GM12878 (cell line): ENCODE results near the gene PSENEN. TPM values are rescaled to one million over a fixed set of nuclear protein-coding genes. Genes with fewer than 3 reads are reported as not detected.

Source experiments
- ATAC-seq: fragments of 200-7000 bp; cut with Tn5 transposase; 3 replicates; pipeline ENCODE4 v1.9.1; 2020; ENCODE audit warnings: mild to moderate bottlenecking, moderate library complexity
- BruUV-seq: library from RNA; stranded (reverse); fragments of 400-500 nt; replicated peaks from 2 replicates; lab custom pipeline; 2021; lab: Mats Ljungman, UMichigan
- CTCF ChIA-PET: fragments of 300-600 bp; sonication (Branson Sonifier 250); formaldehyde crosslinking; extraction: SDS; loops from one replicate; lab custom pipeline; 2021; ENCODE audit warnings: inconsistent platforms; lab: Yijun Ruan, JAX
- POLR2A ChIA-PET: fragments of 350-600 bp; formaldehyde crosslinking; extraction: SDS; loops from one replicate; lab custom pipeline; 2021; ENCODE audit warnings: inconsistent platforms; lab: Charles Lee
- RAD21 ChIA-PET: fragments of 300-600 bp; sonication (Branson Sonifier 250); formaldehyde crosslinking; loops from one replicate; lab custom pipeline; 2023; ENCODE audit warnings: antibody characterized with exemption; ENCODE audit not compliant: unreplicated experiment; lab: Charles Lee
- SMC1A ChIA-PET: fragments of 300-600 bp; sonication (Branson Sonifier 250); formaldehyde crosslinking; loops from one replicate; lab custom pipeline; 2023; ENCODE audit not compliant: unreplicated experiment, uncharacterized antibody; lab: Charles Lee
- DNase-seq: peaks from one replicate; pipeline ENCODE4 v3.0.0-alpha.2; 2011; ENCODE audit warnings: low read depth, low spot score
- FAIRE-seq: peaks from 3 replicates; lab custom pipeline; 2011; peaks lifted over from hg19 to GRCh38; lab: Jason Lieb, UNC
- H2AFZ ChIP-seq: 2 replicates; pipeline ENCODE4 v1.6.0; 2011; ENCODE audit warnings: low read depth, low read length, control low read depth; ENCODE audit not compliant: control insufficient read depth
- H3K27ac ChIP-seq: 2 replicates; pipeline ENCODE4 v1.5.1; 2011; ENCODE audit warnings: control low read depth; ENCODE audit not compliant: control insufficient read depth, insufficient read depth
- H3K27me3 ChIP-seq, 2 experiments: replicated peaks in 1 of 2; 2 replicates each; pipeline versions ENCODE4 v1.6.0 to v1.6.1; 2011; ENCODE audit warnings: low read length in 1 of 2; ENCODE audit not compliant: control insufficient read depth in 2 of 2, insufficient read depth in 2 of 2
- H3K36me3 ChIP-seq, 2 experiments: 2 replicates each; pipeline ENCODE4 v1.5.1; 2011; ENCODE audit warnings: low read length in 1 of 2; ENCODE audit not compliant: control insufficient read depth in 2 of 2, insufficient read depth in 2 of 2
- H3K4me1 ChIP-seq: 2 replicates; pipeline ENCODE4 v1.6.1; 2011; ENCODE audit warnings: mild to moderate bottlenecking, low read length, moderate library complexity, mixed read lengths; ENCODE audit not compliant: control insufficient read depth, insufficient read depth
- H3K4me2 ChIP-seq: 2 replicates; pipeline ENCODE4 v1.6.0; 2011; ENCODE audit warnings: control low read depth; ENCODE audit not compliant: control insufficient read depth, insufficient read depth
- H3K4me3 ChIP-seq: fragments of 200-600 bp; sonication (generic); 2 replicates; pipeline ENCODE4 v1.5.1; 2016
- H3K79me2 ChIP-seq: 2 replicates; pipeline ENCODE4 v1.6.0; 2011; ENCODE audit warnings: low read length; ENCODE audit not compliant: control insufficient read depth, insufficient read depth
- H3K9ac ChIP-seq: 2 replicates; pipeline ENCODE4 v1.8.0; 2011; ENCODE audit warnings: low read length, control low read depth, mixed read lengths; ENCODE audit not compliant: control insufficient read depth, insufficient read depth
- H3K9me3 ChIP-seq: replicated peaks from 3 replicates; pipeline ENCODE4 v1.5.1; 2011; ENCODE audit warnings: mild to moderate bottlenecking, low read length; ENCODE audit not compliant: control insufficient read depth, insufficient read depth
- H4K20me1 ChIP-seq: 2 replicates; pipeline ENCODE4 v1.6.0; 2011; ENCODE audit not compliant: control insufficient read depth, insufficient read depth
- ATF2 ChIP-seq: IDR thresholded peaks from 2 replicates; pipeline ENCODE4 v1.6.1; 2012; ENCODE audit warnings: low read length, inconsistent platforms
- EZH2 ChIP-seq: IDR thresholded peaks from 2 replicates; pipeline ENCODE4 v1.6.1; 2012; ENCODE audit warnings: low read depth, mild to moderate bottlenecking, control low read depth, inconsistent platforms, low read length, borderline replicate concordance; ENCODE audit not compliant: control insufficient read depth
- IKZF1 ChIP-seq: fragments of 450-650 bp; conservative IDR thresholded peaks from 2 replicates; pipeline ENCODE4 v1.6.1; 2017; ENCODE audit warnings: antibody characterized with exemption, mild to moderate bottlenecking
- IKZF2 ChIP-seq, 2 experiments: fragments of 450-650 bp; IDR thresholded peaks; 2 replicates each; pipeline ENCODE4 v1.6.1; 2017; ENCODE audit warnings: mild to moderate bottlenecking in 2 of 2, moderate library complexity in 2 of 2
- IRF4 ChIP-seq: IDR thresholded peaks from 2 replicates; pipeline ENCODE4 v1.6.1; 2011; ENCODE audit warnings: low read depth, low read length
- KLF5 ChIP-seq: fragments of 450-650 bp; IDR thresholded peaks from 2 replicates; pipeline ENCODE4 v1.6.1; 2014; ENCODE audit warnings: mild to moderate bottlenecking; ENCODE audit not compliant: partially characterized antibody
- MEF2B ChIP-seq: fragments of 450-650 bp; IDR thresholded peaks from 2 replicates; pipeline ENCODE4 v1.6.1; 2018; ENCODE audit warnings: mild to moderate bottlenecking, moderate library complexity; ENCODE audit not compliant: partially characterized antibody, poor library complexity, severe bottlenecking
- MTA2 ChIP-seq: fragments of 450-650 bp; IDR thresholded peaks from 2 replicates; pipeline ENCODE4 v1.6.1; 2016; ENCODE audit warnings: low read depth, mild to moderate bottlenecking, moderate library complexity
- NBN ChIP-seq: fragments of 450-650 bp; IDR thresholded peaks from 2 replicates; pipeline ENCODE4 v1.6.1; 2016
- NR2C2 ChIP-seq: IDR thresholded peaks from 2 replicates; pipeline ENCODE4 v1.6.1; 2011; ENCODE audit warnings: borderline replicate concordance, low read depth; ENCODE audit not compliant: control insufficient read depth, insufficient read length
- NR2F1 ChIP-seq: fragments of 450-650 bp; conservative IDR thresholded peaks from 2 replicates; pipeline ENCODE4 v1.6.1; 2017; ENCODE audit warnings: mild to moderate bottlenecking
- PAX5 ChIP-seq: IDR thresholded peaks from 2 replicates; pipeline ENCODE4 v1.6.1; 2011; ENCODE audit warnings: low read depth, low read length, borderline replicate concordance
- POLR2AphosphoS2 ChIP-seq: IDR thresholded peaks from 2 replicates; pipeline ENCODE4 v1.6.1; 2011; ENCODE audit warnings: low read depth, mild to moderate bottlenecking, low read length, improper control_type of control experiment, moderate library complexity
- RB1 ChIP-seq: fragments of 450-650 bp; formaldehyde crosslinking; IDR thresholded peaks from 2 replicates; pipeline ENCODE4 v1.6.1; 2017; ENCODE audit warnings: mild to moderate bottlenecking, borderline replicate concordance
- RBBP5 ChIP-seq: fragments of 200-600 bp; sonication (generic); conservative IDR thresholded peaks from 2 replicates; pipeline ENCODE4 v1.6.1; 2016
- RELA ChIP-seq: fragments of 450-650 bp; IDR thresholded peaks from 2 replicates; pipeline ENCODE4 v1.8.0; 2014; ENCODE audit warnings: borderline replicate concordance; ENCODE audit not compliant: partially characterized antibody
- SPI1 ChIP-seq: IDR thresholded peaks from 2 replicates; pipeline ENCODE4 v1.6.1; 2011; ENCODE audit warnings: low read depth, mild to moderate bottlenecking, low read length, moderate library complexity, borderline replicate concordance; ENCODE audit not compliant: insufficient read depth
- STAT1 ChIP-seq: fragments of 450-650 bp; conservative IDR thresholded peaks from 2 replicates; pipeline ENCODE4 v1.6.1; 2014; ENCODE audit warnings: antibody characterized with exemption, mild to moderate bottlenecking
- STAT3 ChIP-seq: IDR thresholded peaks from 2 replicates; pipeline ENCODE4 v1.6.1; 2011; ENCODE audit warnings: low read depth, low read length, improper control_type of control experiment
- TAF1 ChIP-seq: IDR thresholded peaks from 2 replicates; pipeline ENCODE4 v1.6.1; 2011; ENCODE audit warnings: mild to moderate bottlenecking, low read depth, low read length, borderline replicate concordance
- TARDBP ChIP-seq: IDR thresholded peaks from 2 replicates; pipeline ENCODE4 v1.6.1; 2016; ENCODE audit warnings: borderline replicate concordance
- TBL1XR1 ChIP-seq: IDR thresholded peaks from 2 replicates; pipeline ENCODE4 v1.6.1; 2012; ENCODE audit warnings: low read depth, low read length, improper control_type of control experiment
- YBX1 ChIP-seq: fragments of 450-650 bp; IDR thresholded peaks from 2 replicates; pipeline ENCODE4 v1.6.1; 2016; ENCODE audit warnings: antibody characterized with exemption
- YY1 ChIP-seq: IDR thresholded peaks from 2 replicates; pipeline ENCODE4 v1.6.1; 2011; ENCODE audit warnings: low read depth, mild to moderate bottlenecking, low read length
- ZNF217 ChIP-seq: fragments of 450-650 bp; IDR thresholded peaks from 2 replicates; pipeline ENCODE4 v1.6.1; 2017; ENCODE audit warnings: antibody characterized with exemption, mild to moderate bottlenecking
- ZSCAN29 ChIP-seq: fragments of 450-650 bp; IDR thresholded peaks from 2 replicates; pipeline ENCODE4 v1.6.1; 2017; ENCODE audit warnings: mild to moderate bottlenecking, moderate library complexity
- ZZZ3 ChIP-seq: IDR thresholded peaks from 2 replicates; pipeline ENCODE4 v1.6.1; 2011; ENCODE audit warnings: low read depth; ENCODE audit not compliant: control insufficient read depth, insufficient read length
- WGBS: methylation state at CpG from one replicate; pipeline ENCODE4 v1.1.6; 2016; ENCODE audit warnings: low lambda C conversion rate; ENCODE audit not compliant: insufficient replicate concordance, insufficient coverage; ENCODE audit errors: missing lambda C conversion rate; 5-methylcytosine and 5-hydroxymethylcytosine counted together
- in situ Hi-C: fragments of 300-500 bp; cut with MboI; formaldehyde crosslinking; loops from 9 replicates; pipeline ENCODE4 v1.14.3; 2018; ENCODE audit warnings: mixed read lengths
- intact Hi-C: fragments of 100-400 bp; cut with micrococcal nuclease; formaldehyde crosslinking; loops from one replicate; pipeline ENCODE4 v1.14.2; 2022; ENCODE audit not compliant: unreplicated experiment
- polyA plus RNA-seq, 11 experiments: library from polyadenylated mRNA; depleted of rRNA in 4 of 11; unstranded in 6 of 11; stranded (reverse) in 5 of 11; fragments of >200 nt; fragmentation: Nextera tagmentation in 4 of 11; fragmentation: Illumina TruSeq in 1 of 11; extraction: Ambion mirVana in 4 of 11; extraction: Trizol in 1 of 11; gene quantifications; 1 replicate in 1 of 11; 2 replicates in 10 of 11; pipeline versions ENCODE4 v1.2.1 to v1.2.3, GENCODE V29; 2011 to 2016; ENCODE audit warnings: inconsistent platforms in 2 of 11, missing spikeins in 2 of 11, low read depth in 1 of 11
- total RNA-seq, 4 experiments: library from RNA; depleted of rRNA in 3 of 4; stranded (reverse); fragments of >200 nt in 3 of 4; fragmentation: Illumina TruSeq in 1 of 4; extraction: Trizol in 1 of 4; gene quantifications; 2 replicates each; pipeline versions ENCODE4 v1.2.1 to v1.2.3, GENCODE V29; 2013 to 2021

PSENEN gene
- total and polyA plus RNA-seq, 10 of the 15 experiments (the other 5 are each of a cell fraction or from before 2014, with no cell fraction given) = 14.4 to 178 (median 43.5) TPM

GRCh38 chr19:35748106-35749020 lies 2.9 kb downstream of the PSENEN start, which contains the start of gene LIN37 (continued):
- no peak for TF ChIP-seq ZSCAN29
- TF ChIP-seq TBL1XR1 = peak; percentile 56; the same call in 1 of the 2 replicates
- TF ChIP-seq NR2C2 = no peak
- TF ChIP-seq ZNF217 = no peak
- peak; percentile 74 for TF ChIP-seq NR2F1
- TF ChIP-seq MEF2B = no peak
- no peak for TF ChIP-seq SPI1
- TF ChIP-seq PAX5 = 0 out of 2 replicates have a peak, but pooled peaks have one; percentile 13
- TF ChIP-seq YBX1 = no peak
- no peak; the same call in 1 of the 2 replicates for TF ChIP-seq RB1
- no peak for TF ChIP-seq EZH2
- TF ChIP-seq IKZF1 = peak; percentile 99

- no peaks in the 10 kb centered on the region for H3K27me3 ChIP-seq
- H3K4me2 ChIP-seq = no peak overlapping the region
- in situ Hi-C loops (no loop called here), intact Hi-C loops (no loop called here)
- RAD21 ChIA-PET = interaction anchor here (0.8 kb wide), 1 partner anchor 130 kb away, joined by 4 read pairs; no protein-coding TSS in a partner anchor
- H3K36me3 ChIP-seq = peaks cover 0 to 2% of the 10 kb centered on the region in 2 experiments; a peak in 2 of 4 replicates
- POLR2A ChIA-PET = interaction anchor here (0.6 to 1.5 kb wide), 4 partner anchors 7 to 174 kb away, joined by 3 to 5 read pairs (median 3); no protein-coding TSS in a partner anchor
- H2AFZ ChIP-seq = no peak overlapping the region
- SMC1A ChIA-PET = no interaction called here
- no peak overlapping the region for H3K9ac ChIP-seq
- no peak overlapping the region for H3K27ac ChIP-seq
- WGBS = 91% methylated on average over 5 of the region's 5 CpGs
- no peak overlapping the region for H3K4me3 ChIP-seq
- no peak for DNase-seq
- CTCF ChIA-PET = no interaction called here
- H3K4me1 ChIP-seq = peaks cover 8% of the 10 kb centered on the region; the same call in 1 of the 2 replicates
- no peak for FAIRE-seq
- H3K79me2 ChIP-seq = peaks cover 9% of the 10 kb centered on the region
- no peaks in the 10 kb centered on the region for H4K20me1 ChIP-seq
- BruUV-seq = no TSS peak
- no peak for ATAC-seq
- H3K9me3 ChIP-seq = no peaks in the 10 kb centered on the region
- TF ChIP-seq POLR2AphosphoS2 = no peak
- no peak for TF ChIP-seq ATF2
- TF ChIP-seq TARDBP = no peak
- no peak for TF ChIP-seq STAT3
- TF ChIP-seq IRF4 = no peak
- no peak for TF ChIP-seq ZZZ3
- no peak for TF ChIP-seq MTA2
- TF ChIP-seq YY1 = no peak
- TF ChIP-seq RELA = no peak
- TF ChIP-seq KLF5 = no peak
- TF ChIP-seq STAT1 = no peak
- TF ChIP-seq IKZF2 (IDR thresholded peaks at IDR 0.05) = no peak
- TF ChIP-seq NBN = no peak
- TF ChIP-seq RBBP5 = no peak
- TF ChIP-seq TAF1 = no peak
Observed at GRCh38 chr19:35750167-35750566, 4.7 kb downstream of the PSENEN start.
